GM15510 (cell line): ENCODE results near the gene GBP4.

Experiments
- POLR2A ChIP-seq: IDR thresholded peaks from 3 replicates; pipeline ENCODE4 v1.6.1; 2011; ENCODE audit warnings: borderline replicate concordance; ENCODE audit not compliant: insufficient read length; ENCODE audit errors: extremely low read depth

The GBP4 gene

GRCh38 chr1:89133747-89134146, 65.0 kb downstream of the GBP4 start:
- TF ChIP-seq POLR2A: no peak
